SK-N-MC (cell line): ENCODE measurements around the gene SLC25A27.

Experiments used
- EZH2 ChIP-seq: fragments of 200-600 bp; sonication (generic); IDR thresholded peaks from one replicate; pipeline ENCODE4 v1.6.1; 2017; ENCODE audit warnings: antibody characterized with exemption
- POLR2AphosphoS5 ChIP-seq: IDR thresholded peaks from 2 replicates; pipeline ENCODE4 v1.6.1; 2012; ENCODE audit warnings: mild to moderate bottlenecking, low read depth, low read length, borderline replicate concordance

DNA sequence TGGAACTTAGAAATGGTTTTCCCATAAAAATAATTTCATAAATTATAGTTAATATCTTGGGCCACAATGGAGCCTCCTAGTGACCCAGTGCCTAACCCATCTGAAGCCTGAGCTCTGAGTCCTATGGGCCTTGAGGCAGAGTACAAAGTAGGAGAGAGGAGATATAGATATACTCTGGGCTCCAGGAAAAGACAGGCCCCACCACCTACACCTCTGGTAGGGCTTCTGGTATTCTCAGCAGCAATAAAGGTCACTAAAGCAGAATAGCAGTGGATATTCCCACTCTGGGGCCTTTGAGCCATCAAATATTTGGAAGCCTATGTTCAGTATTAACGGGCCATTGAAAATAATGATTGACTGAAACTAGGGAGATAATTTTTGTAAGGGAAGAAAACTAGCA, 24.3 kb upstream of the SLC25A27 start:
- TF ChIP-seq POLR2AphosphoS5 = no peak
- TF ChIP-seq EZH2 = no peak
